GM23338 (cell line): Measurements from ENCODE around the gene EIF4G3.

Experiments used
- CREB1 ChIP-seq: fragments of 250-450 bp; sonication (Bioruptor Pico); IDR thresholded peaks from 2 replicates; pipeline ENCODE4 v1.5.0; 2020; ENCODE audit warnings: low read depth, mild to moderate bottlenecking, moderate library complexity
- EZH2 ChIP-seq: fragments of 200-600 bp; sonication (generic); IDR thresholded peaks from one replicate; pipeline ENCODE4 v1.8.0; 2017; ENCODE audit warnings: antibody characterized with exemption, mild to moderate bottlenecking, low read depth; ENCODE audit not compliant: unreplicated experiment
- EZH2phosphoT487 ChIP-seq: fragments of 200-600 bp; sonication (generic); IDR thresholded peaks from one replicate; pipeline ENCODE4 v1.8.1; 2018; ENCODE audit warnings: antibody characterized with exemption; ENCODE audit not compliant: unreplicated experiment
- JUNB ChIP-seq: IDR thresholded peaks from one replicate; pipeline ENCODE4 v1.6.1; 2016; ENCODE audit warnings: antibody characterized with exemption; ENCODE audit not compliant: unreplicated experiment
- NANOG ChIP-seq: IDR thresholded peaks from 2 replicates; pipeline ENCODE4 v1.6.1; 2016; ENCODE audit warnings: antibody characterized with exemption, borderline replicate concordance
- POLR2AphosphoS5 ChIP-seq: IDR thresholded peaks from 2 replicates; pipeline ENCODE4 v1.6.1; 2016; ENCODE audit warnings: antibody characterized with exemption, low read depth
- TF ChIP-seq, protein P1 (sequence below), 2 experiments: fragments of 200-600 bp in 1 of 2; sonication (generic) in 1 of 2; conservative IDR thresholded peaks; 2 replicates each; pipeline versions ENCODE4 v1.5.1 to v1.6.1; 2016 to 2017; ENCODE audit warnings: antibody characterized with exemption in 2 of 2, low read depth in 2 of 2, mild to moderate bottlenecking in 2 of 2, moderate library complexity in 1 of 2
- TF ChIP-seq, protein P2 (sequence below): IDR thresholded peaks from one replicate; pipeline ENCODE4 v1.6.1; 2018; ENCODE audit warnings: antibody characterized with exemption; ENCODE audit not compliant: unreplicated experiment
- TF ChIP-seq, protein P3 (sequence below): IDR thresholded peaks from 2 replicates; pipeline ENCODE4 v1.6.1; 2016; ENCODE audit warnings: antibody characterized with exemption

DNA sequence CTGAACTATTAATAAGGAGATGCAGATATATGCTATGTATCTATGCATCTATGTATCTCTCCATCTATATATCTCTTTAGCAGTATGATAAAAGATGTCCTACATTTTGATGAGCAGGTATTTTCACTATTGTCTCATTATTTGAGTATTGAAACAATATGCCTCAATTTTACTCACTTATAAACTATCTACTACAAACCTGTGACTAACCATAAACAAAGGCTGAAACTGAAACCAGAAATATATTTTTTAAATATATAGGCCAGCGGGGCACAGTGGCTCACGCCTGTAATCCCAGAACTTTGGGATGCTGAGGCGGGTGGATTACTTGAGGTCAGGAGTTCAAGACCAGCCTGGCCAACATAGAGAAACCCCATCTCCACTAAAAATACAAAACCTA lies 22.0 kb downstream of the EIF4G3 start:
- TF ChIP-seq, protein P1, sequence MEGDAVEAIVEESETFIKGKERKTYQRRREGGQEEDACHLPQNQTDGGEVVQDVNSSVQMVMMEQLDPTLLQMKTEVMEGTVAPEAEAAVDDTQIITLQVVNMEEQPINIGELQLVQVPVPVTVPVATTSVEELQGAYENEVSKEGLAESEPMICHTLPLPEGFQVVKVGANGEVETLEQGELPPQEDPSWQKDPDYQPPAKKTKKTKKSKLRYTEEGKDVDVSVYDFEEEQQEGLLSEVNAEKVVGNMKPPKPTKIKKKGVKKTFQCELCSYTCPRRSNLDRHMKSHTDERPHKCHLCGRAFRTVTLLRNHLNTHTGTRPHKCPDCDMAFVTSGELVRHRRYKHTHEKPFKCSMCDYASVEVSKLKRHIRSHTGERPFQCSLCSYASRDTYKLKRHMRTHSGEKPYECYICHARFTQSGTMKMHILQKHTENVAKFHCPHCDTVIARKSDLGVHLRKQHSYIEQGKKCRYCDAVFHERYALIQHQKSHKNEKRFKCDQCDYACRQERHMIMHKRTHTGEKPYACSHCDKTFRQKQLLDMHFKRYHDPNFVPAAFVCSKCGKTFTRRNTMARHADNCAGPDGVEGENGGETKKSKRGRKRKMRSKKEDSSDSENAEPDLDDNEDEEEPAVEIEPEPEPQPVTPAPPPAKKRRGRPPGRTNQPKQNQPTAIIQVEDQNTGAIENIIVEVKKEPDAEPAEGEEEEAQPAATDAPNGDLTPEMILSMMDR (conservative IDR thresholded peaks at IDR 0.05; ENCODE audit: low read depth in 2 of 2), result no peak
- no peak for TF ChIP-seq EZH2
- TF ChIP-seq EZH2phosphoT487, result no peak
- TF ChIP-seq, protein P2, sequence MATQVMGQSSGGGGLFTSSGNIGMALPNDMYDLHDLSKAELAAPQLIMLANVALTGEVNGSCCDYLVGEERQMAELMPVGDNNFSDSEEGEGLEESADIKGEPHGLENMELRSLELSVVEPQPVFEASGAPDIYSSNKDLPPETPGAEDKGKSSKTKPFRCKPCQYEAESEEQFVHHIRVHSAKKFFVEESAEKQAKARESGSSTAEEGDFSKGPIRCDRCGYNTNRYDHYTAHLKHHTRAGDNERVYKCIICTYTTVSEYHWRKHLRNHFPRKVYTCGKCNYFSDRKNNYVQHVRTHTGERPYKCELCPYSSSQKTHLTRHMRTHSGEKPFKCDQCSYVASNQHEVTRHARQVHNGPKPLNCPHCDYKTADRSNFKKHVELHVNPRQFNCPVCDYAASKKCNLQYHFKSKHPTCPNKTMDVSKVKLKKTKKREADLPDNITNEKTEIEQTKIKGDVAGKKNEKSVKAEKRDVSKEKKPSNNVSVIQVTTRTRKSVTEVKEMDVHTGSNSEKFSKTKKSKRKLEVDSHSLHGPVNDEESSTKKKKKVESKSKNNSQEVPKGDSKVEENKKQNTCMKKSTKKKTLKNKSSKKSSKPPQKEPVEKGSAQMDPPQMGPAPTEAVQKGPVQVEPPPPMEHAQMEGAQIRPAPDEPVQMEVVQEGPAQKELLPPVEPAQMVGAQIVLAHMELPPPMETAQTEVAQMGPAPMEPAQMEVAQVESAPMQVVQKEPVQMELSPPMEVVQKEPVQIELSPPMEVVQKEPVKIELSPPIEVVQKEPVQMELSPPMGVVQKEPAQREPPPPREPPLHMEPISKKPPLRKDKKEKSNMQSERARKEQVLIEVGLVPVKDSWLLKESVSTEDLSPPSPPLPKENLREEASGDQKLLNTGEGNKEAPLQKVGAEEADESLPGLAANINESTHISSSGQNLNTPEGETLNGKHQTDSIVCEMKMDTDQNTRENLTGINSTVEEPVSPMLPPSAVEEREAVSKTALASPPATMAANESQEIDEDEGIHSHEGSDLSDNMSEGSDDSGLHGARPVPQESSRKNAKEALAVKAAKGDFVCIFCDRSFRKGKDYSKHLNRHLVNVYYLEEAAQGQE, result no peak
- no peak for TF ChIP-seq NANOG
- no peak for TF ChIP-seq POLR2AphosphoS5
- no peak for TF ChIP-seq CREB1
- TF ChIP-seq, protein P3, sequence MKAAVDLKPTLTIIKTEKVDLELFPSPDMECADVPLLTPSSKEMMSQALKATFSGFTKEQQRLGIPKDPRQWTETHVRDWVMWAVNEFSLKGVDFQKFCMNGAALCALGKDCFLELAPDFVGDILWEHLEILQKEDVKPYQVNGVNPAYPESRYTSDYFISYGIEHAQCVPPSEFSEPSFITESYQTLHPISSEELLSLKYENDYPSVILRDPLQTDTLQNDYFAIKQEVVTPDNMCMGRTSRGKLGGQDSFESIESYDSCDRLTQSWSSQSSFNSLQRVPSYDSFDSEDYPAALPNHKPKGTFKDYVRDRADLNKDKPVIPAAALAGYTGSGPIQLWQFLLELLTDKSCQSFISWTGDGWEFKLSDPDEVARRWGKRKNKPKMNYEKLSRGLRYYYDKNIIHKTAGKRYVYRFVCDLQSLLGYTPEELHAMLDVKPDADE, result no peak
- no peak for TF ChIP-seq JUNB
